HG03097 (cell line): Measurements from ENCODE around the gene SYTL3.
"Not testable (repeated sequence)": the region's sequence is repeated elsewhere in the genome, so short reads cannot be mapped to it uniquely, and the experiment has no call there.

Source experiments
- ATAC-seq: cut with Tn5 transposase; IDR thresholded peaks from one replicate; pipeline ENCODE4 v1.9.1; 2021; ENCODE audit not compliant: unreplicated experiment, low FRiP score

The SYTL3 gene

DNA sequence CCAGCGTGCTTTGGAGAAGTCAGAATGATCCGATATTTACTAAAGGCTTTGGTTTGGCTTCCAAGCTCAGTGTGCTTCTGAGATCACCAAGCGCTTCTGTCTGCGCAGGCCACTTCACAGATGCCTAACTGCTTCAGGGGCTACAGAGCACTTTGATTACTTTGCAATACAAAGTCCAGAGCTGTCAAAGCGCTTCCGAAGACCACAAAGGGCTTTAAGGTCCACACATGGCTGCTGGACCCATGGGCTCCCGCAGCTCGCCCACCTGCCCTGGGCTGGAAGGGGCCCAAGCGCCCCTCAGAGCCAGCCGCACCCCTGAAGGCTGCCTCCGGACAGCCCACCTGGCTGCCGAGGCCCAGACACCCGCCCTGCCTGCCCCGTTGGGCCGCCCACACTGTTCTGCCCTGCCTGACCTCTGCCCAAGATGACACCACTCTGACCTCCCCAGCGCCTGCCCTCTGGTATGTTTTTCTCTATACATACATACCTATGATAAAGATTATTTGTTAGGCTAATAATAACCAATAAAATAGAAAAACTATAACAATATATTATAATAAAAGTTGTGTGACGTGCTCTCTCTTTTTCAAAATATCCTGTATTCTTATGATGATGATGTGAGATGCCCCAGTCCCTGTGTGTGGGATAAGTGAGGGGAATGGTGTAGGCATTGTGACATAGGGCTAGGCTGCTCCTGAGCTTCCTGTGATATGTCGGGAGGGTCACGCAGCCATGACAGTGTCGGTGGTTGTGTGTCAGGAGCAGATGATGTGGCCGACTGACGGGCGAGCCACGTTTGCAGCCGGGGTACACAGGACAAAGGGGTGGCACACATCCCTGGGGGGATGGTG lies 27.9 kb upstream of the SYTL3 start:
- no peak for ATAC-seq

DNA sequence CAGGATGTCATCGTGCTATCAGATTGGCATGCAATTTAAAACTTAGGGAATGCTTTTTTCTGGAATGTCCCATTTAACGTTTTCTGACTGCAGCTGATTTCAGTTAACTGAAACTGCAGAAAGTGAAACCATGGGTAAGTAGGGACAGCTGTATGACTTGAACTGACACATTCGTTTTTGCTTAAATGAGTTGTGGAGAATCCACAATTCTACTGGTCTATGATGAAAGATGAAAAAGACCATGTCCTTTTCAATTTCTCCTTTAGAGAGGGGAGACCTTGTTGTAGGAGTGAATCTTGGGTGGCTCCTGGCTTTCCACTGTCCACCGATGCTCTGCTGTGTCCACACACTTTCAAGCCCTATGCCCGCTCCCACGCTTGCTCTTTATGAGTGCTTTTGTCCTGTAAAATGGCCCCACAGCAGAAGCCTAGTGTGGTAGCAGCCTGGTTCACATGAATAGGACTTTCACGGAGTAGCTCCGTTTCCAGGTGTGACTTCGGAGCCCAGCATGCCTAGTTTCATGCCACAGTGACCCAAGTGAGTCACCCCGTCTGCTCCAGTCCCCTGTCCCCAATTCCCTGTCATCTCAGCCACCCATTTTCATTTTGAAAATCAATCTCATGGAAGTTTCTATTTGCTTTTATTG lies 27.2 kb upstream of the SYTL3 start:
- ATAC-seq = no peak

DNA sequence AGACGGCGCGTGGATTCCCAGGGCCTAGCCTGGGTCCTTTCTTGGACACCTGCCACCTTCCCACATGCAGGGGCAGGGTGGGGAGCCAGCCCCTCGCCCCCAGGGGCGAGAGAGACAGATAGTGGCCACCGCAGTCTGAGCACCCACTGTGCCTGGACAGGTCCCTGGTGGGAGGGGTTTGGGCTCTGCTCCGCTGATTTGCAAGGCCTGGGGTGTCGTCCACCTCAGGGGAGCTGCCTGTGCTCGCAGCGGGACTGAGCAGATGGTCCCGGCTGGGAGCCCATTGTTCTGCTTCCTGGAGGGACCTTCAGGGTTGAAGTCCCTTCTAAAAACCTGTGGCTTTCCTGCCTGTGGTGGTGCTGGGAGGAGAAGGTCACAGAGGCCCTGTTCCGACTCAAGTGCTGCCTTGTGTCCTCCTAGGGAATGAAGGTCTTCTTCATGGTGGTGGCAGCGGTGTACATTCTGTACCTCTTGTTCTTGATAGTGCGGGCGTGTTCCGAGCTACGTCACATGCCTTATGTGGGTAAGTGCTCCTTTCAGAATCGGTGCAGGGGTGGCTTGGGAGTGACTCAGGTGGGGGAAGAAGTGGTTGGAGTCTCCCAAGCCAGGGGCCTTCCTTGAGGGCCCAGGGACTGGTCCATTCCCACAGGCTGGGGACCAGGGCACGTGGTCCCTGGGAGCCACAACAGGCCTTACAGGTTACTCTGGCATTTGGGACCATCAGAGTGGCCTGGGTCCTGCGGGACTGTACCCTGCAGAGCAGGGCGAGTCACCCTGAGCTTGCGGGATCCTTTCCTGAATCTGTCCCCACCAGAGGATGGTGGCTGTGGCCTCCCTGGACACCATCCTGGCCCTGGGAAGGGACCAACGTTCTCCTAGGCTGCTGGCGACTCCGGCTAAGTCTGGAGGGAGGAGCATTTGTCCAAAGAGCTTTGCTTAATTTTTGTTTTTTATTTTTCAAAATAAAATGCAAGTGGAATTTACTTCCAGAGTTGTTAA lies 24.9 kb upstream of the SYTL3 start:
- no peak for ATAC-seq

GRCh38 chr6:158625881-158626305 lies 24.0 kb upstream of the SYTL3 start:
- ATAC-seq = no peak

DNA sequence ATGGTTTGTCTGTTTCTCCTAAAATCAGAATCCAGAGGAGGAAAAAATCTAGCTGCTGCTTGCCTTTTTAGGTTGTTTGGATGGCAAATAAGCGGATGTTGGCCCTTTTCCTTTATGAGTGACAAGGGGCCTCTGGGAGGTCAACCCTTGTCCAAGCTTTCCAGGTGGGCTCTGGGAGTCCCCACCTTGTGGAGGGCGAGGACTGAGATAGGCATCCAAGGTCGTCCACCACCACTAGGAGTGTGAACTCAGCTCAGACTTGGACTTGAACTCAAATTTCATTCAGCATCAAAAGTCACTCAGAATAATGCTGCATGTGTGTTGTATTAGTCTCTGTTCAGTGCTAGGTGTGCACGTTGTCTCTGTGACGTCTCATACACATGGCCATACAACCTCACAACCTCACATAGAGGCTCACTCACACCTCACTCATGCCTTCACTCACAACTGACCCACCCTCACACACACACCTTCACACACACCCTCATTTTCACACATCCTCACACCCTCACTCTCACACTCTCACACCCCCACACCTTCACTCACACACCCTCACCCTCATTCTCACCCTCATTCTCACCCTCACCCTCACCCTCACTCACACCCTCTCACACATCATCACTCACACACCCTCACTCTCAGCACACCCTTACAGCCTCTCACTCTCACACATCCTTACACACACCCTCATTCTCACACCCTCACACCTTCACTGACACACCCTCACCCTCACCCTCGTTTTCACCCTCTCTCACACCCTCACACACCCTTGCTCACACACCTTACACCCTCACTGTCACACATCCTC lies 23.3 kb upstream of the SYTL3 start:
- no peak for ATAC-seq

DNA sequence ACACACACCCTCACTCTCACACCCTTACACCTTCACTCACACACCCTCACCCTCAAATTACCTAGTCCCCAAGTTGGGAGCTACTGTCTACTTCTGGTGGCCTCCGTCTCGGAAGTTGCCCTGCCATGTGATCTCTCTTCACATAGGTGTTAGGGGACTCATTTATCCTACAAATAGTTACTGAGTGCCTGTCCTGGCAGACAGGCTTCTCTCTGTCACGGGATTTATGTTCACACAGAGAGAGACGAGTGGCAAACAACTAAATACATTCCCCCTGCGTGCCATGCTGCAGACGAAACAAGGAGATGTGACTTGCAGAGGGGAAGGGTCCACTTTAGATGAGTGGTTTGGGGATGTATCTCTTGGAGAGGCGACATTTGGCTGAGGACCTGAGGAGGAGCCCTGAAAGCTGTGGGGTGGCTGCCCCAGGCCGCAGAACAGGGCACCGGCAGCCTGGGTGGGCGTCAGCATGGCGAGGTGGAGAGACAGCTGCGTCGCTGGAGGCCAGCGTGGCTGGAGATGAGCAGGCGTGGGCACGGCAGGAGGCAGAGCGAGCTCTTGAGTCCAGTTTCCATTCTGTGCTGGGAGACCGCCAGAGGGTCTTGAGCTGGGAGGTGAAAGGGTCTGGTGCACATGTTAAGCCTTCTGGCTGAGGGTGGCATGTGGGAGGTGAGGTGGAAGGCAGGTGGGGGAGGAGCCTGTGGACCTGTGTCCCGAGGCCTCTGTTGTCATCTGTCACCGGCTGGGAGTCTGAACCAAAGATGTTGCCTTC lies 22.5 kb upstream of the SYTL3 start:
- ATAC-seq = no peak

- ATAC-seq = no peak
Observed at GRCh38 chr6:158627940-158628211, 22.0 kb upstream of the SYTL3 start.

DNA sequence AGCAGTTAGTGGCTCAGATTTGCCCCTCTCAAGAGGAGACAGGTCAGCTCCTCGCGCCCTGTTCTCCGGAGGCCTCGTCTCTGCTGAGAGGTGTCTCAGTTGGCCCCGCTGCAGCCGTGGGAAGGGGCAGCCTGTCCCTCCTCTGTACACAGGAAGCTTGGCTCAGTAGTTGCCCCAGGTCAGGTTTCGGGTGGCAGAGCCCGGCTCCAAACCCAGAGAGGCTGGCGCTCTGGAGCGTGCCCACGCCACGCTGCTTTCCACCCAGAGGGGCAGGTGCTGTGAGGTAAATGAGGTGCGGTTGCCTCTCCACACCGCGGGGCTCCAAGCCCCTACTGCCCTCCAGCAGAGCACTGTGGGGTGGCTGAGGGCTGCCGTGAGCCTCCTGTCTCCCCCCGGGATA lies 21.3 kb upstream of the SYTL3 start:
- no peak for ATAC-seq

DNA sequence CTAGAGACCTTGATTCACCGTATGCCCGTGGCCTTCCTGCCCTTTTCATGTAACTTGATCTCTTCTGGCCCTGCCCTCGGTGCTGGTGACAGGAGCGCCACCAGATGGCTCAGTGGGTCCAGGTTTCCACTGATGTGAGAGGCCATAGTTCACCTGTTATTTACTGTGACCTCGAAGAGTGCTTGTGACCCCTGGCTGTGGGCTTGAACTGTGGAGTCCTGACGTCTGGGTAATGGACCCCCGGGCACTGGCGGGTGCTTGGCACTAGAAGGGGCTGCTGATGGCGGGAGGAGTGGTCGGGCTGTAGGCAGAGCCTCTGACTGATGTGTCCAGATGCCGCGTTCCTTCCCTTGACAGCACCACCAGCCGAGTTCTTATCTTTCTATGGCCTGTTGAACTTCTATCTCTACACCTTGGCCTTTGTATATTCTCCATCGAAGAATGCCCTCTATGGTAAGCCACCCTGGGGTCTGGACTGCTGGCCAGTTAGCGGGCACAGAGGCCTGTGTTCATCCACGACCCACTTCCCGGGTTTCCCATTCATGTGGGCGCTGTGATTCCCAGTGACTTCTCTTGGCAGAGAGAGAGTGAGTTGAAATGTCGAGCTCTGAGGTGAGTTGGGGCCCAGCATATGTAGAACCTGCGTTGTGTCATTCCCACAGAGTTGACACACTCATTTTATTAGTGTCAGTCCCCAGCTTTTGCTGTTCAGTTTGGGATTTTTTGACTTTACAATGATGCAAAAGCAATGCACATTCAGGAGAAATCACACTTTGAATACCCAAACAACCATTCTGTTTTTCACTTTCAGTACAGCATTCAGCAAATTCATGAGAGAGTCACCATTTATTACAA lies 20.3 kb upstream of the SYTL3 start:
- no peak for ATAC-seq

DNA sequence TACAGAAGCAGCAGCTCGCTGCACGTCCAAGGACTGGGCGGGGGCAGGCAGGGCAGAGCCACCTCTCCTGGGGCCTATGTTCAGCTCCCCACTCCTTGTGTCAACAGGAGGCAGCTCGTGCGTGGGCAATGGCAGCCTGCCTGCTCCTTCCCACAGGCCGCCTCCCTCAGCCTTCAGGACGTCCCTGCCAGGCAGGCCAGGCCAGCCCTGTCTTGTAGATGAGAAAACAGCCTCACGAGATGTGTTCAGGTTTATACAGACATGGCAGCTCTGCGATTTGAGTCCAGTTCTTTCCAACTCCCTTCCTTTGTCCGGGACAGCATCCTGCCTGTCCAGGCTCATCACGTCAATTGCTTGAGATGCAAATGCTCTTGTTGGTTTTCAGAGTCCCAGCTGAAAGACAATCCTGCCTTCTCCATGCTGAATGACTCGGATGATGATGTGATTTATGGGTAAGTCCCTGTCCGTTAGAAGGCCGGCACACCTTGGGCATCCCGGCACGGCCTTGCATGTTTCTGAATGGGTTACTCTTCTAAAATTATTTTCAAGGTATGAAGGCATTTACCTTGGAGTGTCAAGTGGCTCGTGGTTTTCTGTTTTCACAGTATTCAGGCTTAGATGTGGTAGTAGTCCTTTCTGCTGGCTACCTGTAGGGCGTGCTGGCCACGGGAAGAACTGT lies 18.8 kb upstream of the SYTL3 start:
- ATAC-seq = no peak

DNA sequence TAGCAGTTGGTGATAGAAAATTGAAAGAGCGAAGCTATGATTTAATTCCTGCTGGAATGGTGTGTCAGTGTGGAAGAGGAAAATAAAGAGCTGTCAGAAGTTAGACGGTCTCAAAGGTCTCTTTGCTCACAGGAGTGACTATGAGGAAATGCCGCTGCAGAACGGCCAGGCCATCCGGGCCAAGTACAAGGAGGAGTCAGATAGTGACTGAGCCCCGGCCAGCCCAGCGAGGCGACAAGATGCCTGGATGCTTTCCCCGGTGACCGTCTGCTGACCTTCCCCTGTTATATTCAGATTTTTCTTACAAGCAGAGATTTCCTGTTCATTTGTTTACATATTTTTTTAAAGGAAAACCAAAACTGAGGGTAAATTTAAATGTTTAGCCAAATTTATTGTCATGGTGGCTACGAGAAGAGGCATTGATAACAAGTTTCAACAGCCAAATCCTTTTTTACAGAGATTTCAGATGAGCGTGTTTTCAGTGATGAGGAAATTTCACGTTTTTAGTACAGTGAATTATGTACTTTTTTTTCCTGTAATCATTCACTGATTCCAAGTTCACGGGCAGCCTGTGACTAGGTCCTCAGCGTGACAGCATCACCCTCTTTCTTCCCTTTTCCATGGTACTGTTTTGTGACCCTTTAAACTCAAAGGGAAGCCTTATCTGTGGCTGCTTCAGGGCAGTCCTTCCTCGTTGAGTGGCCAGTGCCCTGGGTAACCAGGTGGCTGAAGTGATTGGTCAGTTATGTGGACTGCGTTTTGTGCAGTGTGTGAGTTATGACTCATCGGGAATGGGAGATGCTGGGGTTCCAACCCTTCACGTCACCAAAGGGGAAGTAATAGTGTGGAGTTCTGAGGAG lies 17.9 kb upstream of the SYTL3 start:
- no peak for ATAC-seq

- ATAC-seq = not testable (repeated sequence)
Observed at GRCh38 chr6:158632538-158633119, 17.2 kb upstream of the SYTL3 start.

DNA sequence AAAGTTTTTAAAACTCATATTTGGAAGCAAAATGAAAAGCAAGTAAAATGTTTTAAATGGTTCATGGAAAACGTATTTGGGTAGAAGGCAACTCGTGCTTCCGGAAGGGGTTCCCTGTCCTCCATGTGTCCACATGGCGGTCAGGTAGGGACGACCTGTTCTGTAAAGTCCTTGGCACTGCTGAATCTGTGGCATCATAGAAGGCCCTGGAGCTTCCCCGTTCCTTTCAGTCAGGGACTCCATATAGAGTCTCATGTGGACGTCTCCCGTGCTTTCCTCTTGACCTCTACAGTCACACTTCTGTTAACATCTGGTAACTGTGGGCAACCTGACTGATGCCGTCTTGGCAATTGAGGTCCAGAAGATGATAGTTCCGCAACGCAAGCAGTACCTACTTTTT lies 16.7 kb upstream of the SYTL3 start:
- no peak for ATAC-seq

DNA sequence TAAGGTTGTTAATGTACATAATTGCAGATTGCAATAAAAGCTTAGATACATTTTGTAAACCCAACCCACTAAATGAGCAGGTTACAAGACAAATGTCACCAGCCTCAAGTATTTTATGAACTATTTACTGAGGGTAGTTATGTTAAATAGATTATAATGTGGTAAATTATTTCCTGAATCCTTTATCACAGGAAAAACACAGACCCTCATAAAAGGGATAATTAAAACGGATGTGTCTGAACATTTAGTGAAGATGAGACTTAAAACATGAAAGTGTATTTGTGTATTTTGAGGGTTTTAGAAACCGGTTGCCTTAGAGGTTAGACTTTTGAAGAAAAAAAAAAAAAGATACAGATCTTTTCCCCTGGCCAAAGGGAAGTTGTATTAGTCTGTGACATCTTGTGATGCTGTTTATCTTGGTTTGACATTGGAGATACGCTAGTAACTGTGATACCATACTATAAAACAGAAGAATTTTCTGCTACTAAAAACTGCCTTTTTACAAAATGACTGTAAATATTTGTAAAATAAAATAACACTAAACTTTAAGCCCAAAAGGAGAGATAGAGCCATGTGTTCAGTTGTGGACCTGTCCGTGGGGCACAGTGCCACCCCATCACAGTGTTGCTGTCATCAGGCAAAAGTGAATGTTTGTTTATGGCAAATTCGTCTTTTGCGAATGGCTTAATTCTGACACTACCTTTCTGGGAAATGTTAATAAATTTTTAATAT lies 15.0 kb upstream of the SYTL3 start:
- ATAC-seq = no peak

DNA sequence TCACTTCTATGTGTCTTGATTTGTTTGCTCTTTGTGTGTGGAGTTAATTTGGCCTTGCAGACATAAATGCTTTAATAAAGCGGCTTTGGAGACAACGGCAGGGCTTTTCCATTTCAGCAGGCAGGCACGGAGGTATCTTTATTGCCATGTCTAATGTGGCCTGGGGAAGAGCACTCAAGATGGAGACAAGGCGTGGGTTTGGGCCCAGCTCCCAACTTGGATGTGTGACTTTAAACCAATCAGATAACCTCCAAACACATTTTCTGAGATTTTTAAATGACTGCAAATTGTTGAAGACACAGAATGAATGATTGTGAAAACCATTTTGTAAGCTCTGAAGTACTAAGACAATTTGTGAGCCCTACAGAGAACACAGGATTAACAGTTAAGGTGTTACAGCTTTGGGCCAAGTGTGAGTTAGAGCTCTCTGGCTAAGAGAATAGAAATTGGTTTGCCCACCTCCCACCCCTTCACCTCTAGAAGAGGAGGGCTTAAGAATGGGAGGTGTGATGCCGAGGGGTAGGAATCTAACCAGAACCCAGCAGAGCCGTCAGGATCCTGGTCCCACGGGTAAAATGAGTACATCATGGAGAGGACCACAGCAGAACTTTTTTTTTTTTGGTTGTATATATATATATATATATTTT lies 14.3 kb upstream of the SYTL3 start:
- ATAC-seq = no peak

DNA sequence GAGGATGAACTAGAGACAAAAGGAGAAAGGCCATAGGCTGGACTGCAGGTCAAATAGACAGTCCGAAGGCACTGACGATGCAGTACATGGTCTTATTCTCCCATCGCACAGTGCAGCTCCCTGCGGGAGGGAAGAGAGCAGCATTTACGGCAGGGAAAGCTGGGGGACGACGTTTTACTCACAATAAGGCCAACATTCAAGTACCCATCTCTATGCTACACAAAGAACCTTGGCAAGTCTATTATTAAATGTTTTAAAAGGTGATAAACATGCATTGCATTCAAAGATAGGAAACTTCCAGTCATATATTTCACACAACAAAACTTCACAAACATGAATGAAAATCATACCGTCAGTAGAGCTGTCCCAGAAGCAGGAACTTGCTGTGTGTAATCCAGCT lies 13.1 kb upstream of the SYTL3 start:
- ATAC-seq = no peak
